GM19372 (cell line): ENCODE measurements around the gene CST4.
"Not testable (repeated sequence)": the region's sequence is repeated elsewhere in the genome, so short reads cannot be mapped to it uniquely, and the experiment has no call there.

Experiments
- ATAC-seq: cut with Tn5 transposase; IDR thresholded peaks from one replicate; pipeline ENCODE4 v1.9.1; 2021; ENCODE audit warnings: mild to moderate bottlenecking, low read depth, moderate library complexity; ENCODE audit not compliant: unreplicated experiment

CST4 gene

DNA sequence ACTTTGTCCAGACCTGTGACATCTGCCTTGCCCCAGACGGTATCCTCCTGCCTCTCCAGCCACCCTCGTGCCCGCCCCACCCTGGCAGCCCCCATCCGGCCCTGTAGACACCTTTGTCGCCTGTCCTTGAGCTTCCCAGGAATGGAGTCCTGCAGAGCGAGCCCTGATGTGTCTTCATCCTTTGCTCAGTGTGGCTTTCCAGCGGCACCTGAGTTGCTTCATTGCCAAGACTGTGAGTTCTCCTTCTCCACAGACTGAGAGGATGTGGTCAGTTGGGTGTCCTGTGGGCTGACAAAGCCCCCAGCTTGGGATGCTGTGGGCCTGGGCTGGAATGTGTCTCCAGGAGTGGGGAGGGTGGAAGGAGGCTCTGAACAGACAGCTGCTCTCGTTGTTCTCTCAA is 1.7 kb upstream of the CST4 start:
- no peak for ATAC-seq

- ATAC-seq, result no peak
Measured at GRCh38 chr20:23689399-23689690, 507 bp upstream of the CST4 start.

DNA sequence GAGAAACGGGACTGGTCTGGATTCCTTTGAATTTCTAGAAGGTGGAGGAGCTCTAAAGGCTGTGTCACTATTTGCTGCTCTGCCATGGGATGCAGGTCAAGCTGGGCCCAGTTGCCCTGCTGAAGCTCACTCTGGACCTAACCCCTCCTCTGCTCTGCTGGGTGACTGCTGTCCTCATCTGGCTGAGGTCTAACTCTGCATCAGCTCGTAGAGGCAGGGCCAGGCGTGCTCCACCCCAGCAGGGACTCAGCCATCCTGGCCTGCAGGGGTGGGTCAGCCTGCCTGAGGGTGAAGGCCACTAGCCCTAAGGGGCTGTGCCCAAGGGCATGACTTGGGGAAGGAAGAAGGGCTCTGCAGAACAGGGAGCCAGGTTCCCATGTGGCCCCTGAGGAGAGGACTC is 852 bp downstream of the CST4 start:
- ATAC-seq, result no peak

DNA sequence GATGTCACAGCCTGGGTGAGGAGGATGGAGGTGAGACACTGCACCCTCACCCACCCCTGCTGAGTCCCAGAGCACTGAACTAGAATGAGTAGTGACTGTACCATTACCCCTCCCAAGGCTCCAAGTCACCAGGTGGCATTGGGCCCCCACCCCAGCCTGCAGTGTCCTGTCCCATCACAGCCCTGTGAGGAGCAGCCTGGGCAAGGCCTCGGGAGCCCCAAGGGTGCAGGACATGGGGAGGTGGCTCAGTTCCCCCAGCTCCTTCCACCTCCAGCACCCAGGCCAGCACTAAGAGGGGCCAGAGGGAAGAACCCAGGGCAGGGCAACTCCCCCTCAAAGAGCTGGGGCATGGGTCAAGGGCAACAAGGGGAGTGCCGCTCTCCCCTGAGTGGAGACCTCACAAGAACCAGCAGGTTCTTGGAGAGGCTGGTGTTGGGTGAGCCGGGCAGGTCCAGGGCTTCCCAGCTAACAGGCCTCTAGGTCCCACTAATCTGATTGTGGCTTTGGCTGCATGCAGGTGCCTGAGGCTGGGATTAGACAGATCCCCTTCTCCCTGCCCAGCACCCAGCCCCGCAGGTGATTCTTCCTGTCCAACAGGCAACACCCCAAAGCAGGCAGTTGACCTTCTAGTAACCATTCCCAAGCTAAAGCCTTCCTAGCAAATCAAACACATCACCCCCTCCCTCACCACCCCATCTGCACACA is 2.6 kb downstream of the CST4 start:
- ATAC-seq, result no peak

DNA sequence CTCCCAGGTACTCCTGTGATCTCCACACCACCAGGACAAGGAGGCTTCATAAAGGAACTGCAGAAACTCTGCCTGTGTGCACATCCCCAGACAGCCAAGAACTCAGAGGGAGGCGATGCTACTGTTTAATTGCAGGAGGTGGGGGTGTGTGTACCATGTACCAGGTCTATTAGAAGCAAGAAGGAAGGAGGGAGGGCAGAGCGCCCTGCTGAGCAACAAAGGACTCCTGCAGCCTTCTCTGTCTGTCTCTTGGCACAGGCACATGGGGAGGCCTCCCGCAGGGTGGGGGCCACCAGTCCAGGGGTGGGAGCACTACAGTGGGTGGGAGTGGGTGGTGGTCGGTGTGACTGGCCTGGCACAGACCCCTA is 3.3 kb downstream of the CST4 start:
- not testable (repeated sequence) for ATAC-seq

DNA sequence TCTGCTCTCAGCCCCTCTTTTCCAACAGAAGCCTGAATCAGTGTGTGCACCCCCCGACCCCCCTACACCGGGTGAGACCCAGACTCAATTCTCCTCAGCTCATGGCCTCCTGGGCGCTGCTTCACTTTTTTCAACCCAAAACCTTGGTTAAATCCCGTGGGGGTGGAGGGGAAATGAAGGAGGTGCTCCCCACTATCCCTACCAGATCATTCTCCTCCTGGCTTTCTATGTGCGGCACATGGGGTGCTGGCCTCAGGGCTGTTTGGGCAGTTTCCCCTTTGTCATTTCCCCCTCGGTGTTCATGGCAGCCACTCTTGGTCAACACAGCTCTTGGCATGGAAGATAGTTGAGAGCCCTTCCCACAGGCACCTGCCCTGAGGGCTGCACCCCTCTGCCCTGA is 4.6 kb downstream of the CST4 start:
- no peak for ATAC-seq

- ATAC-seq, result no peak
Measured at GRCh38 chr20:23683807-23684206, 5.0 kb downstream of the CST4 start.

DNA sequence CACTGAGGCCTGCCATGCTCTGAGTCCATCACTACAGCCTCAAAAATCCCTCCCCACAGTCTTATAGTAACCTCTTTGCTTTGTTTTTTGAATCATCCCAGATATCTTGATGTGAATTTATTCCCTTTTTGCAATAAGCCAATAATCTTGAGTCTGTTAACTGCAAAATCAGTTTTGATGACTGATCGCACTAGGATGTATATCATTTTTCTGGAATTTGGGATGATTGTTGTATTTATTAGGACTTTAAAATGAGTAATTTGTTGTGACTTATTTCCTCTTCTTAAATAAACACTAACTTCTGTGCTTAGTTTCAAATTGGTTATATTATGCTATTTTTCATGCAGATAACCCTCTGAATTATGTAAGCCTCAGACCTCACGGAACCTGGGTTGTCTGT is 5.6 kb downstream of the CST4 start:
- ATAC-seq, result no peak

DNA sequence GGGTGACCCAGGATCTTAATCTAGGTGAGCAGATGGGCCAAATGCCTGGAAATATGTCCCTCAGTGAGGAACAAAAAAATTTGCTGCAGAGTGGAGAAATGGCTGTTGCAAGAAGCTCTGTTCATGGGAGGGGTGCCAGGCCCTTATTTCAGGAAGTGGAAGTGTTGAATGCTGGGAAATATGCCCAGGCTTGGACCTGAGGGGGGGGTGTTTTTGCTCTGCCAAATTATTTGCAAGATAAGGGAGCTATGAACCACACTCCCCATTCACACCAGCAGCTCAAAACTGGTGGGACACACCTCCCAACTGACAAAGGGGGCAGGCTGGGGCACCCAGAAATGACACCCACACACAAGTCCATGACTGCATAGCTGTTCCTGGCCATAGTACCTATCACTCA is 8.7 kb downstream of the CST4 start:
- ATAC-seq, result no peak

DNA sequence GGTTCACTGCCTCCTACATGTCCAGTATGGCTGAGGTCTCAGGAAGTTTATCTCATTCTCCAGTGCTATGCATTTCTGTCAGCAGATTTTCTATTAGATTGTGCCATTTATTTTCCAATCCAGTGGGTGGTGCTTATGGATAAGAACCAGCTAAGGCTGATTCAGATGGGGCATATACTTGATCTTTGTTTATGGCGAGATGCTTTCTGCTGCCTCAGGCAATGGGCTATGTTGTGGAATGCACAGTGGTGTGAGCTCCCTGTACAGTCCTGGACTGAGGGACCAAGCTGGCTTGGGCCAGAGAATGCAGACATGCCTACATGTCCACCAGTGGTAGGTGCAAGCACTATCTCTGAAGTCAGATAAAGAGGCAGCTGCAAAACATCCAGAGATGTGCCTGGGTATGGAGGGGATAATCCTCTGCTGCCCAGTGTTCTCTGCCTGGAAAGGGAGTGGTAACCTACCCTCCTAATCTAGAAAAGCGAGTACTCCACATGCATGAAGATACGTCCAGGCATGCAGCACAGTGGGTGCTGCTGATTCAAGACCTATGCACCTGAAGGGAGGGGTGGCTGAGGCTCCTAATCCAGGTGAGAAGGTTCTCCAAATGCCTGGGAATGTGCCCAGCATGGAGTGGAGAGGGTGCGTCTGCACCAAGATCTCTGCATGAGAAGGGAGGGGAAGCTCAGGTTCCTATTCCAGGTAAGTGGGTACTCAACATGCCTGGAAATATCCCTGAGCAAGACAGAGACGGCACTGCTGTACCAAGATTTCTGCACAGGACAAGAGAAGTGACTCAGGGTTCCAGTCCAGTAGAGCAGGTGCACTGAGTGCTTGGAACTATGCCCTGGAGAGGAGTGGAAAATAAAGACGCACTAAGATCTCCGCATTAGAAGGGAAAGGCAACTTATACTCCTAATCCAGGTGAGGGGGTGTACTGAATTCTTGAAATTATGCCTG is 9.4 kb downstream of the CST4 start:
- no peak for ATAC-seq

GRCh38 chr20:23673209-23673608 is 15.6 kb downstream of the CST4 start:
- ATAC-seq, result no peak

- no peak for ATAC-seq
Measured at GRCh38 chr20:23672158-23672557, 16.7 kb downstream of the CST4 start.

DNA sequence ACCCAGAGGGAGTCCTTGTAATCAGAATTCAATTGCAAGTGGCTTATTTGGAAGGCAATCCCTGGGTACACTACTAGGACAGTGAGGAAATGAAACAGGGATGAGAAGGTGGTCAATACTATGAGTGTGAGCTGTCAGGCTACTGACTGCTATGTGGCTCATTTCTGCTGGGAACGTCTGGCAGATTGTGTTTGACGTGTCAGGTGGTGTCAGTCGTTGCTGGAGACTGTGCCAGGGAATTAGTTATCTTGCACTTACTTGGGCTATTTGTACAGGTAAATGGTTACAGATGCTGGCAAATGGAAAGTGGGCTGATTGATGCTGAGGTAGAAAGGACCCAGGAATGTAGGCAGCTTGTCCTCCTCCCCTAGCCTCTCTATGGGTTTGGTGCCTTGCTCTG is 17.4 kb downstream of the CST4 start:
- ATAC-seq, result no peak

- no peak for ATAC-seq
Measured at GRCh38 chr20:23670361-23670760, 18.5 kb downstream of the CST4 start.

GRCh38 chr20:23669866-23670265 is 19.0 kb downstream of the CST4 start:
- ATAC-seq, result no peak

DNA sequence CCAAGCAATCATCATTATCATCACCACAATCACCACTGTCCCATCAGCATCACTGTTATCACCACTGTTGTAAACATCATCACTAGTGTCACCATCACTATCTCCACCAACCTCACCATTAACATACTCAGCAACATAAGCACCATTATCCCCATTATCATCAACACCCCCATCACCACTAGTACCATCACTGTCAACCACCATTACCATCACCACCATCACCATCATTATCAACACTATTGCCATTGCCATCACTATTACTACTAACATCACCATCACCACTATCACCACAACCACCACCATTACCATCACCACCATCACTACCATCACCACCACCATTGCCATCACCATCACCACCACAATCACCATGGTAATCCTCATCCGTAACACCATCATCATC is 19.5 kb downstream of the CST4 start:
- no peak for ATAC-seq

DNA sequence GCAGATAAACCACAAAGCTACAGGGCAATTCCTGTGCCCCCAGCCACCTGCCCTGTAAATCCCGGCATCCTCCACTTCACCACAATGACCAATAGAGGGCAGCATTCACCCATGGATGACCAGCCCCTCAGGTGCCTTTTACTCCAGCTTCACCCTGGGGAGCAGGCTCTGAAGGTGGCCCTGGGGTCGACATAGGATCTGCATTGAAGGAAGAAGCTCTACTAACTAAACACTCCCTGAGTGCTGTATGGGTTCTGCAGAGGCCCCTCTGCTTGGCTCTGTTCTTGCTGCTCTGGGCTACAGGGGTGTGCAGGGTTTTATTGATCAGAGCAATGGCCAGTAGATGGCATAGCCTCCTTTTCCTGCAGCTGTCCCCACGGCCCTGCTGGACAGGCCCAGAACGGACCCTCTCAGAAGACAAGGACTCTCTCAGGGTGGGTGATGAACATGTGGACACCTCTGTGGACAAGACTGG is 20.3 kb downstream of the CST4 start:
- ATAC-seq, result peak; percentile 81

GRCh38 chr20:23667666-23668065 is 21.2 kb downstream of the CST4 start:
- ATAC-seq, result no peak

GRCh38 chr20:23666698-23667097 is 22.1 kb downstream of the CST4 start:
- ATAC-seq, result no peak

GRCh38 chr20:23666189-23666588 is 22.6 kb downstream of the CST4 start:
- ATAC-seq, result no peak

DNA sequence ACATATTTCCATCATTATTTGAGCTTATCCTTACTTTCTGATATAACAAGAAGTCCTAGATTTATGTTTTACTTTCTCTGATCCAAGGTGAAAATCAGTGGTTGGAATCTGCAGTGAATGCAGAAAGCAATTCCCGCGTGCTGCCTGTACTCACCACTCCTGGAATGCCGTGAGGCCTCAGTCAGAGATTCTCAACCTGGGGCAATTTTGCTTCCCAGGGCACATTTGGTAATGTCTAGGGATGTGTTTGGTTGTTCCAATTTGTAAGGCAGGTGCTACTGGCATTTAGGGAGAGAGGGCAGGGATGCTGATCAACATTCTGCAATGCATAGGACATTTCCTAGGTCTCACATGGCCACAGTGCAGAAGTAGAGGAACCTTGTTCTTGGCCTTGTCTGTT is 23.9 kb downstream of the CST4 start:
- ATAC-seq, result no peak

DNA sequence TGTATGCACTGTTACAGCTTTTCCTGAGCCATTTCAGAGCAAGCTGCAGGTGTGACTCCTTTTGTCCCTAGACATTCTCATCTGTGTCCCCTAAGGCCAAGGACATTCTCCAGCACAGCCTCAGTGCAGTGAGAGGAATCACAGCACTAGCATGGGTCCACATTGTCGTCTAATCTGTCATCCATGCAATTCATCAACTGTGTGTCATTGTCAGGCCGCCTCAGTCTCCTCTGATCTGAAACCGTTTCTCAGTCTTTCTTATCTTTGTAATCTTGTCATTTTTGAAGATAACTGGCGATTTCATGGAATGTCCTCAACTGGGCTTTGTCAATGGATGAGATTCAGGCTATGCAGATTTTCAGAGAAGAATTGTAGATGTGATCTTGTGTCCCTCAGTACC is 24.8 kb downstream of the CST4 start:
- not testable (repeated sequence) for ATAC-seq
